Stimulated activated CD4-positive, alpha-beta T cell treated with anti-CD3 and anti-CD28 coated beads, Interleukin-15, amount 100 ng/mL, for 1 hour (primary cell): ENCODE measurements around the gene ZBTB8A.
A peak's percentile ranks its signal among the peaks of the same experiment; 100 is the strongest.
"Not testable (repeated sequence)": the region's sequence is repeated elsewhere in the genome, so short reads cannot be mapped to it uniquely, and the experiment has no call there.

Experiments used
- DNase-seq, 2 donors: peaks; one replicate each; pipeline ENCODE4 v3.0.0-alpha.2; 2020; ENCODE audit warnings: low read depth in 1 of 2, low spot score in 1 of 2

ZBTB8A gene

DNA sequence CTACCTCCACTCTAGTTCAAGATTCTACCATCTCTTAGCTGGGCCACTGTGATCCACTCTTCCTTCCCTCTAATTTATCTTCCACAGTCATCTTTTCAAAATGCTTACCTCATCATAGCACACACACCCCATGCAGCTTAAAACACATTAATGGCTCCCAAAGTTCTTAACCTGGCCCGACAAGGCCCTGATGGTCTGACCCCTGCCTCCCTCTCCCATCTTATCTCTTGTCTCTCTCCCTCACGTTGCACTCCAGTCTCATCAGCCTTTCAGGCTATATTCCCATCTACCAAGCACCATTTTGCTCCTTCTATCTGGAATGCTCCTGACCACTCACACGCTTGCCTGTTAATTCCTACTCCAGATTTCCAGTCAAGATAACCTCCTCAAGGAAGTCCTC, 2.5 kb upstream of the ZBTB8A start:
- DNase-seq: no peak

DNA sequence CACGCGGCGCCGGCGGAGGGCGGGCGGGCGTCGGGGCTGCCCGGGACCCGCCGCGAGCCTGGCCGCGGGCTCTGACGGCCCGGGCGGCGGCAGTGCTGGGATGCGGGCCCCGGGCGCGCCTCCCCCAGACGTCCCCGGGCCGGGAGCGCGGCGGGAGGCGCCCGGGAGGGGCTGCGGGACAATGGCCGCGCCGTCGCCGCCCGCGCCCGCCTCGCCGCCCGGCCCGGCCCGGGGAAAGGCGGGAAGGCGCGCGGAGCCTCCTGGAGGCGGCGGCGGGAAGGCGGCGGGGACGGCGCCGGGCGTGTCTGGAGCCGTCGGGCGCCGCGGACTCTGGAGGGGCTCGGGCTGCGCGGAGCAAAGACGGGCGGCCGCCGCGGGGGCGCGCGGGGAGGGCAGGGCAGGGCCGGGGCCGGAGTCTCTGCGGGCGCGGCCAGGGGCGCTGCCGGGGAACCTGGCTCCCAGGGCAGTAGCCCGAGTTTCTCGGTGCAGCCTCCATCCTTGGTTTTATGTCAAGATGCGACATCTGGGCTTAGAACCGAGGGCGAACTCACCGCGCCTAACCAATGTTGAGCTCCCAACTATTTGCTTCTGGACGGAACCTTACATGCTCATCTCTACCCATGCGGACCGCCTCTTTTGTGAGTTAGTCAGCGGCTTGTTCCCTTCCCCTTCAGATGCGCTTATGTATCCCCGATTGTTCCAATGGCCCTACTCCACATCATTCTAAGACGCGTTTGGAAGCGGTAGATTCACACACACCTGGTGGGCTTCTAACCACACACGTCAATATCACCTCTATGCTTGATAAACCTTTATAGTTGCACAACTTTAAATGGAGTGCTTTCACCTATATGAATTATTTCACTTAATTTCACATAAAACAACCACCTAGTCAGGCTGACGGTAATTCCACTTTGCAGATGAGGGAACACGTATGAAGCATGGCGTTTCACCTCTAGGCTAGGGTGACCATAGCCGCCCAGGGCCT, 651 bp downstream of the ZBTB8A start:
- no peak for DNase-seq

DNA sequence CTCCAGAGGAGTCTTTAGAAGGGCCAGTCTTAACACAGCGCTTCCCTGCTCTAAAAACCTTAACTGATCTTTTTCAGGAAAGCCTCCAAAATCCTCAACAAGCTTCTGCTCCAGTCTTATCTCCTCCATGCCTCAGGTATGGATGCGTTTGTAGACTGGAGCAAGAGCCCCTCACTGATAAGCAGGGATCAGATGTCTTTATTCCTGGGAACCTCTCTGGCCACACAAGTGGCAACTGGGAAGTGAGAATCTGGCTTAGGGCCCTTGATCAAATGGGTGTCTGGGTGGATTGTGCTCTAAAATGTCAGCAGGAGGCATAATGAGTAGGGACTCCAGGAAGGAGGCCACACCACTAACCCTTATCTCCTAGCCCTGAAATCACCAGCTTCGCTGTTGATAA, 1.4 kb downstream of the ZBTB8A start:
- no peak for DNase-seq

DNA sequence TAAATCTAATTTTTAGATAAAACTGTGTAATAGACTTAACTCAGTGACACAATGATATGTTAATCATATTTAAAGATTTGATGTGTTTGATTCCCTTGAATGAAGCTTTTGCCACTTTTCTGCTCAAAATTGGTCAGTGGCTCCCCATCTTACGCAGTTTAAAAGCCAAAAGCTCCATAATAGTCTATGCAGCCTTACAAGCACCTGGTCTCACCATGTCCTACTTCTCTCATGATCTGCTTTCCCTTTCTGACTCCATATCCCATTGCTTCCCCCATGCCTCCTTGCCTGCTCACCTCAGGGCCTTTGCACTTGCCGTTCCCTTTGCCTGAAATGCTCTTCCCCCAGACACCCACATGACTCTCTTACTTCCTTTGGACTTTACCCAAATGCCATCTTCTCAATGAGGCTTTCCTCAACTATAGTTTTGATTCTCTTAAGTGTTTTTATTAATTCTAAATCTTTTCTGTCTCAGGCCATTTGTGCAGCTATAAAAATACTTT, 1.9 kb downstream of the ZBTB8A start:
- no peak for DNase-seq

DNA sequence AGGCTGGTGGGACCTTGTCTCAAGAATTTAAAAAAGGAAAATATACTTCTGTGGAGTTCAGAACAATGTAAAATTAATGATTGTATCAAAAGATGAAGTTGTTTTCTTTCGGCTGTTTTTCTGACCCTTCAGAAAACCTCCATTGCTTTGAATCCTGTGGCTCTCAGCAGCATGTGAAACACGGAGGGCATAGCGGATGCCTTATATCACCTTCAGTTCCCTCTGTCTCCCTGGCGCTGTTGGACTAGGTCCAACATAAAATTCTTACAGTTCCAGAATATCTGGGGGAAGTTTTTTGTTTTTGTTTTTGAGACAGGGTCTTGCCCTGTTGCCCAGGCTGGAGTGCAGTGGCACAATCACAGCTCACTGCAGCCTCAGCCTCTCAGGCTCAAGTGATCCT, 7.4 kb downstream of the ZBTB8A start:
- no peak for DNase-seq

GRCh38 chr1:32549616-32550015, 10.4 kb downstream of the ZBTB8A start:
- no peak for DNase-seq

GRCh38 chr1:32554288-32554687, 15.1 kb downstream of the ZBTB8A start:
- no peak for DNase-seq

DNA sequence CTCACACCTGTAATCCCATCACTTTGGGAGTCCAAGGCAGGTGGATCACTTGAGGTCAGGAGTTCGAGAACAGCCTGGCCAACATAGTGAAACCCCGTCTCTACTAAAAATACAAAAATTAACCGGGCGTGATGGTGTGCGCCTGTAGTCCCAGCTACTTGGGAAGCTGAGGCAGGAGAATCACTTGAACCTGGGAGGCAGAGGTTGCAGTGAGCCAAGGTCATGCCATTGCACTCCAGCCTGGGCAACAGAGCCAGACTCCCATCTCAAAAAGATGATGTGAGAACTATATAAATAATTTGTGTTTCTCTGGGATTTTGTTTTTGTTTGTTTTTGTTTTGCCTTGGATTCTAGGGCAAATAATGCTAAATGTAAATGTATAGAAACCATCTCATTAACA, 17.8 kb downstream of the ZBTB8A start:
- DNase-seq: not testable (repeated sequence)

GRCh38 chr1:32557812-32558211, 18.6 kb downstream of the ZBTB8A start:
- no peak for DNase-seq

DNA sequence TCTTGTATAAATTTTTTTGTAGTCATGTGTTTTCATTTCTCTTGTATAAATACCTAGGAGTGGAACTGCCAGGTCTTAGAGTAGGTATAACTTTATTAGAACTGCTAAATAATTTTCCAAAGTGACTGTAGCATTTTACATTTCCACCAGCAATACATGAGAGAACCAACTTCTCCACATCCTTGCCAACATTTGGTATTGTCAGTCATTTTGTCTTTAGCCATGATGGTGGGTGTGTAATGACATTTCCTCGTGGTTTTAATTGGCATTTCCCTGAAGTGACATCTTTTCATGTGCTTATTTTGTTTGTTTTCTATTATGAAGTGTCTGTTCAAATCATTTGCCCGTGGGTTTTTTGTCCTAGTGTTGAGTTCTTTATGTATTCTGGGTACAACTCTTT, 29.7 kb downstream of the ZBTB8A start:
- no peak for DNase-seq

GRCh38 chr1:32580348-32581017, 41.3 kb downstream of the ZBTB8A start:
- no peak for DNase-seq

GRCh38 chr1:32592943-32593342, 53.7 kb downstream of the ZBTB8A start:
- no peak for DNase-seq

- DNase-seq: no peak
Observed at GRCh38 chr1:32600034-32600433, 60.8 kb downstream of the ZBTB8A start.

DNA sequence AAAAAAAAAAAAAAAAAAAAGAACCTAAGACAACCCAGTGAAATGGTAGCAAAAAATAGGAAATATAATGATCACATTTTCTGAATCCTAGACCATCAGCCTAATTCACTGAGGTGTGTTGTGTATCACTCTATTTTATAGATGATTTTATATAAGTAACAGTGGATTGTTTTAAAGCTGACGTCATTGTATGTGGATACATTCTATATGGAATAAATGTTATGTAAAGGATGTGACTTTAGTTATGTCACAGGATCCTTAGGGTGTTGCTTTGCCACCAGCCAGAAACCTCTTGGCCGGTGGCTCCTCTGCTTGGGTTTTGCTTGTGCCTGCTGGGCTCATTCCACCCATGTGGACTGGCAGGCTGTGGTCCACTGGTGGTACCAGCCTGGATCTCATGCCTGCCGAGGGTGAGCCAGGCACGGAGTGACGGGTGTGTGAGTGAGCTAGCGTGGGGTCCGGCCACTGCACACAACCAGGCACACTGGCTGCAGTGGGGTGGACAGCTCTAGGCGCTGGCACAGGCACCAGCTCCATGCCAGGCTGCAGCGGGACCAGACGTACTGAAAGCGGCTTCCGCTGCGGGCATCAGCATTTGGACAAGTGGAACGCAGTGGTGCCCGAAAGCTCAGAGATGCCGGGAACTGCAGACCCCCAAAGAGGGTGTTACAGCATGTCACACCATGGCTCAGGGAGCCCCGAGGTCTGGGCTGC, 66.6 kb downstream of the ZBTB8A start:
- no peak for DNase-seq

- no peak for DNase-seq
Observed at GRCh38 chr1:32606565-32607371, 67.5 kb downstream of the ZBTB8A start.

GRCh38 chr1:32609180-32609579, 70.0 kb downstream of the ZBTB8A start:
- DNase-seq: no peak

DNA sequence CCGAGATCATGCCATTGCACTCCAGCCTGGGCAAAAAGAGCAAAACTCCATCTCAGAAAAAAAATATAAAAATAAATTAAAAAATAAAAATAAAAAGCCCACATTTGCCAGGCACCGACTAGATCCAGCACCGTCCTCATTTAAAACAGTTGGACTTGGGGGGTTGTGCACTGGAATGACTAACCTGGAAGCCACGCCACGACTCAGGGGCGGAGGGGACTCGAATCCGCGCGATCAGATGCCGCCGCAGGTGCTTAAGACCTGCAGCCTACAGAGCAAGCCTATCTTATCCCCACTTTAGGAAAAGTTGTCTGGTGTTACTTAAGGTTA, 72.6 kb downstream of the ZBTB8A start:
- no peak for DNase-seq

DNA sequence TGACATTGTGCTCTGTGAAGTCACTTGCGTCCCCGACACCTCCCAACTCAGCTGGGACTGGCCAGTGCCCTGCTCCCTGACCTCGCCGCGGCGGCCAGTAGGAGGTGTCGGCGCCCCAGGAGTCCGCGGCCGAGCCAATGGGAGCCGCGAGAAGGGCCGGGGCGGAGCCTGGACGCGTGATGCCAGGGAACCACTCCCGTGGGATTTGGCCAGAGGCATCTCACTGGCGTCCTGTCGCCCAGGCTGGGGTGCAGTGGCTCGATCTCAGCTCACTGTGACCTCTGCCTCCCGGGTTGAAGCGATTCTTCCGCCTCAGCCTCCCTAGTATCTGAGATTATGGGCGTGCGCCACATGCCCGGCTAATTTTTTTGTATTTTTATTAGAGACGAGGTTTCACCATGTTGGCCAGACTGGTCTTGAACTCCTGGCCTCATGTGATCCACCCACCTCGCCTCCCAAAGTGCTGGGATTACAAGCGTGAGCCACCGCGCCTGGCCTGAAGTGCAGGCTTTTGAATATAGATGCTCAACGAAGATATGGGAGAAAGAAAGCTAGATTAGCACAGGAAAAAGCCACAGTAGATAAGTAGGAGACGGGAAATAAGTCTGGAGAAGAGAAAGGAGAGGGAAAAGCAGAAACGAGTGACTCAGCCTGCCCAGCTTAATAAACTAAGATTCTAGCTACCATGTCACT, 73.1 kb downstream of the ZBTB8A start:
- peak; percentile 2 to 18 for DNase-seq

DNA sequence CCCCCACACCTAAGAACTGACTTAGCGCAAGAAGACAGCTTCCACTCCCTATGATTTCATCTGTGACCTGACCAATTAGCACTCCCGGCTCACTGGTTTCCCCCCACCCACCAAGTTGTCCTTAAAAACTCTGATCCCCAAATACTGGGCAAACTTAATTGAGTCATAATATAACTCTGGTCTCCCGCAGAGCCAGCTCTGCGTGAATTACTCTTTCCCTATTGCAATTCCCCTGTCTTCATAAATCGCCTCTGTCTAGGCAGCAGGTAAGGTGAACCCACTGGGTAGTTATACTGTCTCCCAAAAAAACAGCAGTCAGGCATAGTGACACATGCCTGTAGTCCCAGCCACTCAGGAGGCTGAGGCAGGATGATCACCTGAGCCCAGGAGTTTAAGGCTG, 74.2 kb downstream of the ZBTB8A start:
- DNase-seq: no peak

DNA sequence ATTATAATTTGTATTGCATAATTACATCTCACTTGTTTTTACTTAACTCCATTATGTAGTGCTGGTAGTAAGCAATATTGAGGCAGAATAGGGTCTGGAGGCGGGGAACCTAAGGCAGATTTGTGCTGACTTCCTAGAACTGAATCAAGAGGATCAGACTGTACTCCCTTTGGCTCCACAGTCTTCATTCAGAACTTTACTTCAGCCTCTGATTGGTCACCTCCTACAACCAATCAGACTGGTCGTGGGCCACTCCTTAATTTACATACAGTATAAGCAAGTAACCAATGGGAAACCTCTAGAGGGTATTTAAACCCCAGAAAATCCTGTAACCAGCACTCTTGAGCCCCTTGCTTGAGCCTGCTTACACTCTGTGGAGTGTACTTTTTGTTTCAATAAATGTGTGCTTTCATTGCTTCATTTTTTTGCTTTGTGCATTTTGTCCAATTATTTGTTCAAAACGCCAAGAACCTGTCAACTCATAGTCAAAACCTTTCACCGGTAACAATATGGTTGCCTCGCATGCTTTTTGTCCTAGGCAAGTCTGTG, 79.5 kb downstream of the ZBTB8A start:
- DNase-seq: no peak
